ENCODE results near the gene SMIM11.
"Not testable (repeated sequence)": the region's sequence is repeated elsewhere in the genome, so short reads cannot be mapped to it uniquely, and the experiment has no call there.

The SMIM11 gene

GRCh38 chr21:34427339-34427738 lies 52.0 kb downstream of the SMIM11 start:
- DNase-seq = not testable (repeated sequence)

- not testable (repeated sequence) for DNase-seq
Observed at GRCh38 chr21:34428441-34428840, 53.1 kb downstream of the SMIM11 start.

- DNase-seq = not testable (repeated sequence)
Observed at GRCh38 chr21:34429710-34430109, 54.4 kb downstream of the SMIM11 start.
